Measurements from ENCODE around the gene SRGAP1.

The SRGAP1 gene

DNA sequence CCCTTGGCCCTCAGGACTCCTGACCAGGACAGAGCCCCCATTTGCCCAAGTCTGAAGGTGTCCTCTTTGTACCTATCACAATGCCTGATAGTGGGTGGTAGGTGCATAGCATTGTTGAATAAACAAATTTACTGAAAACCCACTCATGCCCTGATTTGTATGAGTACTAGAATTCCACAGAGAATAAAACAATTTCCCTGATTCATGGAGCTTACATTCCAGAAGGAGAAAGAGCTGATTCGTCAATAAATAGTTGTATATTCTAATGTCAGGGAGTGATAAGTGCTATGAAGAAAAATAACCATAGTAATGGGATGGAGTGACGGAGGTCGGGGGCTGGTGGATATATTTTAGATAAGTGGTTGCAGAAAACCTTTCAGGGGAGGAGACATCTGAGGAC is 117.0 kb downstream of the SRGAP1 start:
- H3K4me3 ChIP-seq: no peak overlapping the region
- TF ChIP-seq, protein P1, sequence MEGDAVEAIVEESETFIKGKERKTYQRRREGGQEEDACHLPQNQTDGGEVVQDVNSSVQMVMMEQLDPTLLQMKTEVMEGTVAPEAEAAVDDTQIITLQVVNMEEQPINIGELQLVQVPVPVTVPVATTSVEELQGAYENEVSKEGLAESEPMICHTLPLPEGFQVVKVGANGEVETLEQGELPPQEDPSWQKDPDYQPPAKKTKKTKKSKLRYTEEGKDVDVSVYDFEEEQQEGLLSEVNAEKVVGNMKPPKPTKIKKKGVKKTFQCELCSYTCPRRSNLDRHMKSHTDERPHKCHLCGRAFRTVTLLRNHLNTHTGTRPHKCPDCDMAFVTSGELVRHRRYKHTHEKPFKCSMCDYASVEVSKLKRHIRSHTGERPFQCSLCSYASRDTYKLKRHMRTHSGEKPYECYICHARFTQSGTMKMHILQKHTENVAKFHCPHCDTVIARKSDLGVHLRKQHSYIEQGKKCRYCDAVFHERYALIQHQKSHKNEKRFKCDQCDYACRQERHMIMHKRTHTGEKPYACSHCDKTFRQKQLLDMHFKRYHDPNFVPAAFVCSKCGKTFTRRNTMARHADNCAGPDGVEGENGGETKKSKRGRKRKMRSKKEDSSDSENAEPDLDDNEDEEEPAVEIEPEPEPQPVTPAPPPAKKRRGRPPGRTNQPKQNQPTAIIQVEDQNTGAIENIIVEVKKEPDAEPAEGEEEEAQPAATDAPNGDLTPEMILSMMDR (IDR thresholded peaks at IDR 0.05): no peak
- DNase-seq (ENCODE audit: low spot score): no peak
- H3K27ac ChIP-seq: no peak overlapping the region

GRCh38 chr12:63963868-63964267 is 119.4 kb downstream of the SRGAP1 start:
- no peak overlapping the region for H3K4me3 ChIP-seq
- TF ChIP-seq, protein P1 (IDR thresholded peaks at IDR 0.05): no peak
- DNase-seq (ENCODE audit: low spot score): no peak
- no peak overlapping the region for H3K27ac ChIP-seq

DNA sequence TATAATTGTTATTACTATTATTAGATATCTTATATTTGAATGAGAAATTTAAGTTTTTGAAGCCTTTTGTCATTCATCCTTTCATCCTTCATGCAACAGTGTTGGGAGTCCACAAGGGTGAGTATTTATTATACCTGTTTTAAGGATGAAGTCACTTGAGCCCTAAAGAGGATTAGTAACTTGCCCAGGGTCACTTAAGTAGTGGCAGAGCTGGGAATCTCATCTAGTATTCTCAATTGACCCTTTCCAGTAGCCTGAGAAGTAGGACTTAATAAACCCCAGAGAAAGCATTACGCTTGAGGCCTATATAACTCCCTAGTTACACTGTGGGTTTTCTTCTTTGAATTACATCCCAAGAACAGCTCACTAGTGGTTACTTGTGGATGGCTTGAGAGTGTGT is 119.8 kb downstream of the SRGAP1 start:
- TF ChIP-seq, protein P1 (IDR thresholded peaks at IDR 0.05): no peak
- no peak overlapping the region for H3K4me3 ChIP-seq
- no peak overlapping the region for H3K27ac ChIP-seq
- no peak for DNase-seq (ENCODE audit: low spot score)

GRCh38 chr12:63965936-63966605 is 121.6 kb downstream of the SRGAP1 start:
- H3K4me3 ChIP-seq: no peak overlapping the region
- TF ChIP-seq, protein P1 (IDR thresholded peaks at IDR 0.05): no peak
- no peak for DNase-seq (ENCODE audit: low spot score)
- no peak overlapping the region for H3K27ac ChIP-seq

DNA sequence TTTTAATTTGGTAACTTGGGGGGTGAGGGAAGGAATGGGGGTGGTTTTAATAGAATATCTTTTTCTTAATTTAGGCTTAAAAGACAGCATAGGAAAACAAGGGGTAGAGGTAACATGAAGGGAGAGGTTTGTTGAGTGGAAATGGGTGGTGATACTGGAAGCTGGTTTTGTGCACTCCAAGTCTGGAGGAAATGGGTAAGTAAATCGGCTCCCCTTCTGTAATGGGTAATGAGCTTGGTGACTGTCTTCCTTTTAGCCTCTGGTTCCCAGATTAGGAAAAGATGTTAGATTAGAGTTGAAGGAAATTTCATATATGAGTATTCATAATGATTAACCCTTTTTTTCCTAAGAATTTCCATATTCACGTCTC is 122.1 kb downstream of the SRGAP1 start:
- Histone ChIP-seq H3K27ac (no peak overlapping the region), H3K4me3 (no peak overlapping the region)
- TF ChIP-seq, protein P1 (IDR thresholded peaks at IDR 0.05): no peak
- DNase-seq (ENCODE audit: low spot score): no peak

DNA sequence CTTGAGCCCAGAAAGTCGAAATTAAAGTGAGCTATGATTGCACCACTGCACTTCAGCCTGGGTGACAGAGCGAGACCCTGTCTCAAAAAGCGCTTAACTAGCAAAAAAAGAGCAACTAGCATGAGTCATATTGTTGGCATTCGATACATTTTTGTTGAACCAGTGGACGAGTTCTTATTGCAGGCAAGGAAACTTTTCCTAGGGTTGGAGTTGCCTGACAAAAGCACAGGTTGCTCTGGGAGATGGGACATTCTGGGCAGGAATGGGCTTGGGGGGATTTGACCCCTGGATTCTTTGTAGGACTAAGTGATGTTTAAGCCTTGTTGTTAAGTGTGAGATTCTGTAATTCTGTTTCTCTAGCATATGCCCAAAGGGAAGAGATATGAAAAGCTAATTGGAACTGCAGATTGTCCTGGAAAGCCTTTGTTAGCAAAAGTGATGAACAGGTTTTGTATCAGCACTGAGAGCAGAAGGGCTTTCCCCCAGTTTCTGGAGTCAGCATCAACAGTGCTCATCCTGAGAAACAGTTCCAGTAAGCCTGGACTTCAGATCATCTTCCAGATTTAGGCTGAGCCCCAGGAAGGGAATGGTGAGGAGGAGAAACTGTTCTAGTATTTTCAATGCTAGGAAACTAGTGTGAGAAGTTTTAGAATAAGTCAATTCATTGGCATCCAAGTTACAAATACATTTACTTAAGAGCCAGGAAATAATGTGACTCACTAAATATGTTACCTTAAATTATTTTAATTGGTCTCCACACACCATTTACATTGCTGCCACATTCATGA is 123.1 kb downstream of the SRGAP1 start:
- TF ChIP-seq, protein P1 (IDR thresholded peaks at IDR 0.05): no peak

GRCh38 chr12:63968673-63969072 is 124.2 kb downstream of the SRGAP1 start:
- H3K4me3 ChIP-seq: no peak overlapping the region
- DNase-seq (ENCODE audit: low spot score): no peak
- H3K27ac ChIP-seq: no peak overlapping the region
- TF ChIP-seq, protein P1 (IDR thresholded peaks at IDR 0.05): no peak

More for the DNA sequence above, 123.1 kb downstream of the SRGAP1 start:
- Histone ChIP-seq H3K27ac (no peak overlapping the region), H3K4me3 (no peak overlapping the region)
- no peak for DNase-seq (ENCODE audit: low spot score)
